SK-N-DZ (cell line): ENCODE data around the gene TET2.
"Not testable (repeated sequence)": the region's sequence is repeated elsewhere in the genome, so short reads cannot be mapped to it uniquely, and the experiment has no call there.

Source experiments
- DNase-seq: peaks from one replicate; pipeline ENCODE4 v3.0.0-alpha.2; 2015; ENCODE audit warnings: low spot score
- small RNA-seq, 2 experiments: library from RNA; depleted of rRNA; stranded (forward); fragments of <200 nt; gene quantifications; one replicate each; pipeline ENCODE3, GENCODE V24; 2014

Gene TET2

GRCh38 chr4:105288121-105288520 lies 141.4 kb downstream of the TET2 start:
- DNase-seq, result no peak

GRCh38 chr4:105291925-105292324 lies 145.2 kb downstream of the TET2 start:
- DNase-seq, result no peak

- no peak for DNase-seq
These were observed 146.7 kb downstream of the TET2 start for GRCh38 chr4:105293360-105293759.

- no peak for DNase-seq
These were observed 150.0 kb downstream of the TET2 start for GRCh38 chr4:105296672-105297071.

- DNase-seq, result not testable (repeated sequence)
These were observed 152.4 kb downstream of the TET2 start for GRCh38 chr4:105299027-105299426.

- DNase-seq, result no peak
These were observed 157.4 kb downstream of the TET2 start for GRCh38 chr4:105304085-105304484.

- DNase-seq, result no peak
These were observed 158.6 kb downstream of the TET2 start for GRCh38 chr4:105305019-105305836.

GRCh38 chr4:105306158-105306781 lies 159.6 kb downstream of the TET2 start:
- no peak for DNase-seq

GRCh38 chr4:105306820-105307219 lies 160.1 kb downstream of the TET2 start:
- no peak for DNase-seq

GRCh38 chr4:105318486-105318885 lies 171.8 kb downstream of the TET2 start:
- DNase-seq, result no peak

GRCh38 chr4:105327222-105327621 lies 180.5 kb downstream of the TET2 start:
- DNase-seq, result no peak

GRCh38 chr4:105327956-105328355 lies 181.3 kb downstream of the TET2 start:
- no peak for DNase-seq

GRCh38 chr4:105329081-105329480 lies 182.4 kb downstream of the TET2 start:
- no peak for DNase-seq

Small RNA genes within 50 kb of the gene (small RNA-seq; reads per million reads assigned to genes)
- gene RF00322 (0 reads per million in 2 experiments), gene RN7SL89P (0 reads per million in 2 experiments)
